HepG2 (cell line): Measurements from ENCODE around the gene GSK3A. TPM values are rescaled to one million over a fixed set of nuclear protein-coding genes. Genes with fewer than 3 reads are reported as not detected.

Experiments
- ARHGAP35 ChIP-seq: sonication (generic); formaldehyde crosslinking; IDR thresholded peaks from 2 replicates; pipeline ENCODE4 v1.9.0; 2022; ENCODE audit warnings: mild to moderate bottlenecking, inconsistent platforms, moderate library complexity, missing genetic modification reagents, borderline replicate concordance
- FOXJ3 ChIP-seq: sonication (generic); formaldehyde crosslinking; IDR thresholded peaks from 2 replicates; pipeline ENCODE4 v1.4.0; 2020; ENCODE audit warnings: missing genetic modification reagents, mild to moderate bottlenecking, borderline replicate concordance
- FUBP1 ChIP-seq: sonication (generic); formaldehyde crosslinking; IDR thresholded peaks from 2 replicates; pipeline ENCODE4 v1.5.1; 2020; ENCODE audit warnings: missing genetic modification reagents, mild to moderate bottlenecking, borderline replicate concordance
- HCFC1 ChIP-seq: fragments of 150-350 bp; IDR thresholded peaks from 2 replicates; pipeline ENCODE4 v1.6.1; 2014; ENCODE audit warnings: low read depth, low read length
- HNRNPK ChIP-seq: fragments of 200-400 bp; formaldehyde crosslinking; IDR thresholded peaks from 2 replicates; pipeline ENCODE4 v1.6.1; 2018; ENCODE audit warnings: low read length, low read depth, moderate library complexity, mild to moderate bottlenecking; ENCODE audit not compliant: poor library complexity, severe bottlenecking
- HNRNPL ChIP-seq: fragments of 200-400 bp; formaldehyde crosslinking; IDR thresholded peaks from 2 replicates; pipeline ENCODE4 v1.6.1; 2017; ENCODE audit warnings: mild to moderate bottlenecking, low read depth, low read length
- KLF12 ChIP-seq: sonication (generic); formaldehyde crosslinking; IDR thresholded peaks from 2 replicates; pipeline ENCODE4 v1.4.0; 2020; ENCODE audit warnings: missing genetic modification reagents, borderline replicate concordance
- KMT2A ChIP-seq: sonication (generic); formaldehyde crosslinking; IDR thresholded peaks from 2 replicates; pipeline ENCODE4 v1.4.0; 2020; ENCODE audit warnings: missing genetic modification reagents
- MAFF ChIP-seq: IDR thresholded peaks from 2 replicates; pipeline ENCODE4 v1.6.1; 2011; ENCODE audit warnings: low read depth, low read length, improper control_type of control experiment
- NFRKB ChIP-seq: fragments of 450-650 bp; IDR thresholded peaks from 2 replicates; pipeline ENCODE4 v1.6.1; 2017
- NR0B2 ChIP-seq: sonication (generic); formaldehyde crosslinking; IDR thresholded peaks from 2 replicates; pipeline ENCODE4 v1.4.0; 2020; ENCODE audit warnings: mild to moderate bottlenecking, missing genetic modification reagents
- REST ChIP-seq, 2 experiments: IDR thresholded peaks; 2 replicates each; pipeline ENCODE4 v1.6.1; 2011 to 2012; ENCODE audit warnings: low read length in 2 of 2, borderline replicate concordance in 1 of 2, low read depth in 1 of 2, mild to moderate bottlenecking in 1 of 2, moderate library complexity in 1 of 2
- TARDBP ChIP-seq: sonication (generic); formaldehyde crosslinking; IDR thresholded peaks from 2 replicates; pipeline ENCODE4 v1.8.0; 2022; ENCODE audit warnings: mild to moderate bottlenecking, missing genetic modification reagents
- ZBTB7B ChIP-seq: sonication (generic); formaldehyde crosslinking; IDR thresholded peaks from 2 replicates; pipeline ENCODE4 v1.4.0; 2020; ENCODE audit warnings: missing genetic modification reagents
- ZFY ChIP-seq: sonication (generic); formaldehyde crosslinking; IDR thresholded peaks from 2 replicates; pipeline ENCODE4 v1.4.0; 2020; ENCODE audit warnings: missing genetic modification reagents
- ZNF282 ChIP-seq: fragments of 450-650 bp; IDR thresholded peaks from 2 replicates; pipeline ENCODE4 v1.6.1; 2018; ENCODE audit not compliant: partially characterized antibody
- ZNF335 ChIP-seq: sonication (generic); formaldehyde crosslinking; IDR thresholded peaks from 2 replicates; pipeline ENCODE4 v1.4.0; 2020; ENCODE audit warnings: missing genetic modification reagents
- ZNF546 ChIP-seq: sonication (generic); formaldehyde crosslinking; conservative IDR thresholded peaks from 2 replicates; pipeline ENCODE4 v1.8.1; 2023; ENCODE audit warnings: mild to moderate bottlenecking, missing genetic modification reagents
- ZNF577 ChIP-seq: sonication (generic); formaldehyde crosslinking; IDR thresholded peaks from 2 replicates; pipeline ENCODE4 v1.4.0; 2020; ENCODE audit warnings: mild to moderate bottlenecking, low read depth, missing genetic modification reagents, borderline replicate concordance
- ZNF746 ChIP-seq: sonication (generic); formaldehyde crosslinking; IDR thresholded peaks from 2 replicates; pipeline ENCODE4 v1.8.0; 2022; ENCODE audit warnings: mild to moderate bottlenecking, missing genetic modification reagents
- ZNF747 ChIP-seq: sonication (generic); formaldehyde crosslinking; IDR thresholded peaks from 2 replicates; pipeline ENCODE4 v1.8.1; 2023; ENCODE audit warnings: missing genetic modification reagents, mild to moderate bottlenecking, borderline replicate concordance
- polyA plus RNA-seq, 8 experiments: library from polyadenylated mRNA; depleted of rRNA in 3 of 8; stranded (reverse) in 7 of 8; unstranded in 1 of 8; fragments of >200 nt; fragmentation: Illumina TruSeq in 4 of 8; extraction: Trizol in 4 of 8; gene quantifications; 2 replicates each; pipeline versions ENCODE4 v1.2.1 to v1.2.3, GENCODE V29; 2011 to 2016; ENCODE audit warnings: low read depth in 4 of 8, missing spikeins in 1 of 8, mixed read lengths in 1 of 8; ENCODE audit not compliant: insufficient read depth in 1 of 8
- total RNA-seq, 5 experiments: library from RNA; depleted of rRNA; stranded (reverse); fragments of >200 nt; fragmentation: Illumina TruSeq; extraction: Trizol; gene quantifications; 2 replicates each; pipeline ENCODE4 v1.2.3, GENCODE V29; 2016; ENCODE audit warnings: low read depth in 1 of 5
- TF ChIP-seq, protein P1 (sequence below): sonication (generic); formaldehyde crosslinking; IDR thresholded peaks from 2 replicates; pipeline ENCODE4 v1.5.1; 2020; ENCODE audit warnings: mild to moderate bottlenecking, moderate library complexity, missing genetic modification reagents

GSK3A gene
- total and polyA plus RNA-seq, 2 of the 13 experiments (the other 11 are each of a cell fraction or from before 2014, with no cell fraction given), result 16.9 to 52.5 TPM

DNA sequence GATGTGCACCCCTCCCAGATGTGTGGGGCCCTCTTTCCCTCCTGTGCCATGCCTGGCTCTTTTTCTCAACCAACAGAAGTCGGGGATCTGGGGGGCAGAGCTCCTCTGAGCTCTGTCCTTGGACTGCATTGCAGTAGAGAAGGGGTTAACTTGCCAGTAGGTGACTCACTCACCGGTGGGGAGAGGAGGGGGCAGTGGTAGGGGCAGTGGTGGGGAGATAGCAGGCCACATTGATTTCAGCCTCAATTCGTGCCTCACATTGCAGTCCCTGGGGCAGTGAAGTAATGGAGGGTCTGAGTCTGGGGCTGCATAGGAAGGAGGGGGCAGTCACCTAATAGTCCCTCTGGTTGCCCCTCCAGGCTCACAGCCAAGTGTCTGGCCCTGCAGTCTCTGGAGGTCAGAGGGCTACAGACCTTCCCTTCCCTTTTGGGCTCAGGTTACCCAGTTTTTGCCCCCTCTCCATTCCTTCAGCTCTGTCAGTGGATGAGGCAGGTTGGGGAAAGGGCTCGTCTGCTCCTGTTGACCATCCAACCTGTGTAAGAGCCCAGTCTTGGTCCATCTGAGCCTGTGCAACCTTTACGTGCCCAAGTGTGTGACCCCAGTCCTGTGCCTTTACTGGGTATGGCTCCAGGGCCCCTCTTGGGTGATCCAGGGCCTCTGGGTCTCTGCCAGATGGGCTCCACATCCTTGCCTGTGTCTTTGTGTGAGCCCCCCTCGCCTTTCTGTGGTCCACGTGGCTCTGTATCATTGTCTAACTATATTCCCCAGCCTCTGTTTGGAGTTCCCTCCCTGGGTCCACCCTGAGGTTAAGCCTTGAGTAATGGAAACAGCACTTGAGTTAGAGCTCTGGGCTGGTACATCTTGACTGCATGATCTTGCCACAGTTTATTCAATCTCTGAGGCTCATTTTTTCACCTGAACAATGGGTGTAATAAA, 39.7 kb upstream of the GSK3A start (continued):
- TF ChIP-seq MAFF (no peak), KLF12 (CRISPR knock-in tag) (no peak), ZBTB7B (CRISPR knock-in tag) (0 out of 2 replicates have a peak, but pooled peaks have one; percentile 28), HNRNPK (no peak), HNRNPL (peak; percentile 0; the same call in 1 of the 2 replicates), NFRKB (no peak), ZNF546 (CRISPR knock-in tag) (no peak), TARDBP (CRISPR knock-in tag) (0 out of 2 replicates have a peak, but pooled peaks have one; percentile 31), ZNF335 (CRISPR knock-in tag) (no peak), ARHGAP35 (CRISPR knock-in tag) (no peak), KMT2A (CRISPR knock-in tag) (no peak), HCFC1 (no peak), REST (IDR thresholded peaks at IDR 0.05; ENCODE audit: borderline replicate concordance in 1 of 2, low read depth in 1 of 2, low read length in 2 of 2) (no peak), NR0B2 (CRISPR knock-in tag) (no peak), FUBP1 (CRISPR knock-in tag) (no peak), ZNF747 (CRISPR knock-in tag) (no peak), ZNF746 (CRISPR knock-in tag) (peak; percentile 59), ZNF577 (CRISPR knock-in tag) (no peak), ZFY (CRISPR knock-in tag) (no peak), FOXJ3 (CRISPR knock-in tag) (no peak), ZNF282 (no peak)
- TF ChIP-seq, protein P1, sequence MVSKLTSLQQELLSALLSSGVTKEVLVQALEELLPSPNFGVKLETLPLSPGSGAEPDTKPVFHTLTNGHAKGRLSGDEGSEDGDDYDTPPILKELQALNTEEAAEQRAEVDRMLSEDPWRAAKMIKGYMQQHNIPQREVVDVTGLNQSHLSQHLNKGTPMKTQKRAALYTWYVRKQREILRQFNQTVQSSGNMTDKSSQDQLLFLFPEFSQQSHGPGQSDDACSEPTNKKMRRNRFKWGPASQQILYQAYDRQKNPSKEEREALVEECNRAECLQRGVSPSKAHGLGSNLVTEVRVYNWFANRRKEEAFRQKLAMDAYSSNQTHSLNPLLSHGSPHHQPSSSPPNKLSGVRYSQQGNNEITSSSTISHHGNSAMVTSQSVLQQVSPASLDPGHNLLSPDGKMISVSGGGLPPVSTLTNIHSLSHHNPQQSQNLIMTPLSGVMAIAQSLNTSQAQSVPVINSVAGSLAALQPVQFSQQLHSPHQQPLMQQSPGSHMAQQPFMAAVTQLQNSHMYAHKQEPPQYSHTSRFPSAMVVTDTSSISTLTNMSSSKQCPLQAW (CRISPR knock-in tag), result 0 out of 2 replicates have a peak, but pooled peaks have one; percentile 53
